Prostate gland (tissue), 2 donors: ENCODE results near the gene IMMT. TPM values are rescaled to one million over a fixed set of nuclear protein-coding genes. Genes with fewer than 3 reads are reported as not detected.

Source experiments
- DNase-seq: peaks from one replicate; pipeline ENCODE4 v3.0.0-alpha.2; 2019; ENCODE audit warnings: low spot score
- H3K27ac ChIP-seq, 2 donors: fragments of 200-600 bp; sonication (generic); 2 replicates each; pipeline ENCODE4 v1.5.1; 2017 to 2019
- H3K27me3 ChIP-seq: fragments of 200-600 bp; sonication (generic); replicated peaks from 2 replicates; pipeline ENCODE4 v1.5.1; 2019; ENCODE audit not compliant: insufficient read depth
- H3K36me3 ChIP-seq, 2 donors: fragments of 200-600 bp; sonication (generic); 1 replicate in 1 of 2; 2 replicates in 1 of 2; pipeline versions ENCODE4 v1.5.1 to v1.8.1; 2017 to 2019
- H3K4me1 ChIP-seq: fragments of 200-600 bp; sonication (generic); replicated peaks from 2 replicates; pipeline ENCODE4 v1.5.1; 2019
- H3K4me3 ChIP-seq, 2 donors: fragments of 200-600 bp; sonication (generic); 2 replicates each; pipeline ENCODE4 v1.5.1; 2017 to 2019
- H3K9me3 ChIP-seq: fragments of 200-600 bp; sonication (generic); 2 replicates; pipeline ENCODE4 v1.5.1; 2017
- POLR2A ChIP-seq: fragments of 450-650 bp; IDR thresholded peaks from one replicate; pipeline ENCODE4 v1.6.1; 2016; ENCODE audit warnings: antibody characterized with exemption, mild to moderate bottlenecking
- POLR2AphosphoS5 ChIP-seq: sonication (generic); formaldehyde crosslinking; IDR thresholded peaks from one replicate; pipeline ENCODE4 v1.6.1; 2017; ENCODE audit warnings: antibody characterized with exemption
- WGBS: methylation state at CpG from one replicate; pipeline ENCODE4 v1.1.5; 2018; 5-methylcytosine and 5-hydroxymethylcytosine counted together
- intact Hi-C: fragments of 100-400 bp; cut with DNase I; formaldehyde crosslinking; loops from one replicate; pipeline ENCODE4 v1.14.2; 2022
- total RNA-seq, 2 donors: library from RNA; depleted of rRNA; stranded (reverse); fragments of >200 nt; gene quantifications; one replicate each; pipeline ENCODE4 v1.1.0, GENCODE V29; 2016
- TF ChIP-seq, protein P1 (sequence below), 4 experiments: fragments of 200-600 bp in 2 of 4; fragments of 450-650 bp in 2 of 4; sonication (generic) in 2 of 4; IDR thresholded peaks; 1 replicate in 3 of 4; 2 replicates in 1 of 4; pipeline ENCODE4 v1.5.1; 2016 to 2019; ENCODE audit warnings: antibody characterized with exemption in 4 of 4, mild to moderate bottlenecking in 2 of 4, moderate library complexity in 2 of 4

The IMMT gene
- total RNA-seq, 2 donors from 2014 or later = 32.6 to 52.5 TPM

DNA sequence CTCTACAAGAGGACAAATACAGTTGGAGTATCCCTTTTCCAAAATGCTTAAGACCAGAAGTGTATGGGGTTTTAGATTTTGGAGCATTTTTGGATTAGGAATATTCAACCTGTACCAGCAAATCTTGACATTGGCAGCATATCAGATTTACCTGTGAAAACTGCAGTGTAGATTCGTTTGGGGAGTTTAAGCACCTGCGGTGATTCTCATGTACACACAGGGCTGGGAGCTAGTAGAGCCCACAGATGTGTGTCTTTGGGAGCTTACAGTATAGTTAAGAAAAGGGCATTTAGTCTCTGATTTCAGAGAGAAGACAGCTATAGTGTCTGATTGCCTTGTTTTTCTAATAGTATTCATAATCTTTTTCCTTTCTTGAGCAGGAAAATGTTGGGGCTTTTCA, 59.1 kb downstream of the IMMT start:
- H3K36me3 ChIP-seq = peaks cover 15 to 24% of the 10 kb centered on the region in 2 donors
- WGBS = 93% methylated on average over 2 of the region's 2 CpGs

DNA sequence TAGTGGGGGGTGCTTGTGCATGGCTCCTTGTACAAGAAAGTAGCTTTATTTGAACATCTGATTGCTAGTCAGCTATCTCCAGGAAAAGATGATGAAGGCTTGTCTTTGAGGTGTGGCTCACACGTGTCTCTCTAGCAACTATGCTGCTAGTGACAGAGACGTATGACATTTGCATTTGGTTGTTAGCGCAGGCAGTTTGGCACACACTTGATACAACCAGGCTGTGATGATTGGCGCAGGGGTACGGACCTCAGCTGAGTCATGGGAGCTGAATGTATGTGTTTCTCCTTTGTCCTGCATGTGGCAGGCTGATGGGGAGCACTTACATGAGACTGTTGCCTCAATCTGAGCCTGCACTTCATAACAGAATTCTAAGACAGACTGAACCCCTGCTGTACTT, 59.6 kb downstream of the IMMT start:
- H3K36me3 ChIP-seq = peaks cover 15 to 24% of the 10 kb centered on the region in 2 donors
- 90% methylated on average over 5 of the region's 5 CpGs for WGBS
- TF ChIP-seq, protein P1, sequence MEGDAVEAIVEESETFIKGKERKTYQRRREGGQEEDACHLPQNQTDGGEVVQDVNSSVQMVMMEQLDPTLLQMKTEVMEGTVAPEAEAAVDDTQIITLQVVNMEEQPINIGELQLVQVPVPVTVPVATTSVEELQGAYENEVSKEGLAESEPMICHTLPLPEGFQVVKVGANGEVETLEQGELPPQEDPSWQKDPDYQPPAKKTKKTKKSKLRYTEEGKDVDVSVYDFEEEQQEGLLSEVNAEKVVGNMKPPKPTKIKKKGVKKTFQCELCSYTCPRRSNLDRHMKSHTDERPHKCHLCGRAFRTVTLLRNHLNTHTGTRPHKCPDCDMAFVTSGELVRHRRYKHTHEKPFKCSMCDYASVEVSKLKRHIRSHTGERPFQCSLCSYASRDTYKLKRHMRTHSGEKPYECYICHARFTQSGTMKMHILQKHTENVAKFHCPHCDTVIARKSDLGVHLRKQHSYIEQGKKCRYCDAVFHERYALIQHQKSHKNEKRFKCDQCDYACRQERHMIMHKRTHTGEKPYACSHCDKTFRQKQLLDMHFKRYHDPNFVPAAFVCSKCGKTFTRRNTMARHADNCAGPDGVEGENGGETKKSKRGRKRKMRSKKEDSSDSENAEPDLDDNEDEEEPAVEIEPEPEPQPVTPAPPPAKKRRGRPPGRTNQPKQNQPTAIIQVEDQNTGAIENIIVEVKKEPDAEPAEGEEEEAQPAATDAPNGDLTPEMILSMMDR (IDR thresholded peaks at IDR 0.05) = no peak
- TF ChIP-seq POLR2A (no peak), POLR2AphosphoS5 (no peak)
- DNase-seq = no peak
- H3K4me3 ChIP-seq = no peak overlapping the region
- no peaks in the 10 kb centered on the region for H3K4me1 ChIP-seq
- no peaks in the 10 kb centered on the region for H3K27me3 ChIP-seq
- H3K9me3 ChIP-seq = no peaks in the 10 kb centered on the region
- intact Hi-C loops = no loop called here
- H3K27ac ChIP-seq = no peak overlapping the region

More for the DNA sequence above, 59.1 kb downstream of the IMMT start:
- Histone ChIP-seq H3K27ac (no peak overlapping the region), H3K4me3 (no peak overlapping the region), H3K27me3 (no peaks in the 10 kb centered on the region), H3K9me3 (no peaks in the 10 kb centered on the region), H3K4me1 (no peaks in the 10 kb centered on the region)
- DNase-seq = no peak
- TF ChIP-seq, protein P1 (IDR thresholded peaks at IDR 0.05) = no peak
- no peak for TF ChIP-seq POLR2AphosphoS5
- TF ChIP-seq POLR2A = no peak
- intact Hi-C loops = no loop called here

DNA sequence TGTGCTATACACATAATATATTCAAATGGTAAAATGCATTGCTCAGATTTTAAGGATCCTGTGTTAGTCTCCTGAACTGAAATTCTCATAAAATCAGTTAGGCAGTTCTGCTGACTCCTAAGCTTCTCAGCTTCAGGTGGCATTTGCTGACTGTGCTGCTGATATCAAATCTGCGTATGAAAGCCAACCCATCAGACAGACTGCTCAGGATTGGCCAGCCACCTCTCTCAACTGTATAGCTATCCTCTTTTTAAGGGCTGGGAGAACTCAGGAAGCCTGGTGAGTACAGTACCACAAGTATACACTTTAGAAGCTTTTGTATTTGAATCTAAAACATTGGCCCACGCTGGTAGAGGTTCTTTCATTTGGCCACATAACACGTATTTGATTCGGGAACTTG, 60.6 kb downstream of the IMMT start:
- Histone ChIP-seq H3K4me3 (no peak overlapping the region), H3K36me3 (peaks cover 15 to 24% of the 10 kb centered on the region in 2 donors), H3K27ac (no peak overlapping the region), H3K9me3 (no peaks in the 10 kb centered on the region), H3K4me1 (no peaks in the 10 kb centered on the region), H3K27me3 (no peaks in the 10 kb centered on the region)
- DNase-seq = no peak
- 92% methylated on average over 4 of the region's 4 CpGs for WGBS
- TF ChIP-seq, protein P1 (IDR thresholded peaks at IDR 0.05) = no peak
- TF ChIP-seq POLR2A (no peak), POLR2AphosphoS5 (no peak)
- intact Hi-C loops = no loop called here

DNA sequence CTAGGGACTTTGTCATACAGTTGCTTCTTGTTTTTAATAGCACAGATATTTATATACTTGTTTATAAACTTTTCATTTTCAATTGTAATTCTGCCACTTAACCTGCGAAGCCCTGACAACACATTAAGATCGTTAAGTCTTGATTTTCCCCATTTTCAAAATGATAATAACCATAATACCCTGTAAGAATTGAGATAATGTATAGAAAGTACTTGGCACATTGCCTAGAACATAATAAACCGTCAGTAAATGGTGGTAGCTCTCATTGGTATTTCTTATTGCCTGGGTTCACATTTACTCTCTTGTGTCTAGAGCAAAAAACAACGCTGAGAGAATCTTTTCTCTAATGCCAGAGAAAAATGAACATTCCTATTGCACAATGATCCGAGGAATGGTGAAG, 70.6 kb downstream of the IMMT start:
- WGBS = 70% methylated on average over 5 of the region's 5 CpGs
- H3K9me3 ChIP-seq = no peaks in the 10 kb centered on the region
- no peak overlapping the region for H3K27ac ChIP-seq
- H3K27me3 ChIP-seq = no peaks in the 10 kb centered on the region
- no peaks in the 10 kb centered on the region for H3K4me1 ChIP-seq
- intact Hi-C loops = no loop called here
- TF ChIP-seq POLR2A = no peak
- no peak for DNase-seq
- no peak overlapping the region for H3K4me3 ChIP-seq
- peaks cover 0 to under 1% of the 10 kb centered on the region in 2 donors for H3K36me3 ChIP-seq

DNA sequence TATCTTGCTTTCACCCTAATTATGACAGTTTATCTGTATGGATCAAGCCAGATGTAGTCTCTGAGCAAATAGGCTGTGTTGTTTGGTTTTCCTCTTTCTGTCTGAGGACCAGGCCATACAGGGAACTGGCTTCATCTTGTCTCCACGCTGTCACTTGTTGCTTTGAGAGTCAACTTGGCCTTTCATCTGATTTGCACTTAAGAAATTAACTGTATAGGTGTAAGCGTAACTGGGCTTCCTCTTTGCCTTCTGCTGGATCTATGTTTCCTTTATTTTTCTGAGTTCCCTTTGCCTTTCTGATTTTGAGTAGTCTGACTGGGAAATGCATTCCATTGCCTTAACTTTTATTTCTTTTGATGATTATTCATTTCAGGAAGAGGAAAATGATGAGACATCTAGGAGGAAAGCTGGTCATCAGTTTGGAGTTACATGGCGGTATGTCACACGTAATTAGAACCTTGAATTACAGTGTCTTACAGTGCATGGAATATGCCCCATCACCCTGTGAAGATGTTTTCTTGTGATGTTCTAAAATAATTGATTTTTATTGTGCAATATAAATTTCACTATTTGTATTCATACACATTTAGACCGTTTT, 71.8 kb downstream of the IMMT start:
- H3K27me3 ChIP-seq = no peaks in the 10 kb centered on the region
- WGBS = 93% methylated on average over 5 of the region's 5 CpGs
- H3K27ac ChIP-seq = no peak overlapping the region
- peaks cover 0 to 10% of the 10 kb centered on the region in 2 donors for H3K36me3 ChIP-seq
- H3K4me1 ChIP-seq = no peaks in the 10 kb centered on the region
- intact Hi-C loops = no loop called here
- H3K9me3 ChIP-seq = no peaks in the 10 kb centered on the region
- no peak overlapping the region for H3K4me3 ChIP-seq
- TF ChIP-seq, protein P1 (IDR thresholded peaks at IDR 0.05) = no peak
- TF ChIP-seq POLR2A = no peak
- no peak for TF ChIP-seq POLR2AphosphoS5
- no peak for DNase-seq
